HepG2 (cell line): ENCODE data around the gene DENND5B. TPM values are rescaled to one million over a fixed set of nuclear protein-coding genes. Genes with fewer than 3 reads are reported as not detected.

Source experiments
- ATAC-seq: fragments of 200-7000 bp; cut with Tn5 transposase; 3 replicates; pipeline ENCODE4 v1.9.1; 2020; ENCODE audit warnings: mild to moderate bottlenecking, moderate library complexity
- BruUV-seq: library from RNA; stranded (reverse); fragments of 400-500 nt; replicated peaks from 2 replicates; lab custom pipeline; 2021; lab: Mats Ljungman, UMichigan
- CTCF ChIA-PET: fragments of 300-600 bp; formaldehyde crosslinking; extraction: SDS; loops from one replicate; lab custom pipeline; 2021; ENCODE audit warnings: low total read pairs, inconsistent platforms, low intra/inter-chr PET ratio; lab: Yijun Ruan, JAX
- POLR2A ChIA-PET: fragments of 350-600 bp; sonication (Branson Sonifier 250); formaldehyde crosslinking; loops from one replicate; lab custom pipeline; 2020; ENCODE audit warnings: antibody characterized with exemption, inconsistent platforms; lab: Yijun Ruan, JAX
- DNase-seq: peaks from one replicate; pipeline ENCODE4 v3.0.0-alpha.2; 2015; ENCODE audit warnings: low spot score
- FAIRE-seq: peaks from 3 replicates; lab custom pipeline; 2011; peaks lifted over from hg19 to GRCh38; lab: Jason Lieb, UNC
- H2AFZ ChIP-seq: one replicate; pipeline ENCODE4 v1.6.1; 2011; ENCODE audit warnings: low read length, inconsistent platforms
- H3K27ac ChIP-seq: fragments of 300-600 bp; 3 replicates; pipeline ENCODE4 v1.8.0; 2011; ENCODE audit warnings: mixed run types, mild to moderate bottlenecking, mixed read lengths, low read length, inconsistent platforms; ENCODE audit not compliant: insufficient read depth; ENCODE audit errors: extremely low read length
- H3K27me3 ChIP-seq, 2 experiments: fragments of 200-600 bp in 1 of 2; 2 replicates in 1 of 2; 3 replicates in 1 of 2; pipeline versions ENCODE4 v1.6.0 to v1.8.0; 2011; ENCODE audit warnings: low read length in 2 of 2, mild to moderate bottlenecking in 2 of 2, moderate library complexity in 2 of 2, inconsistent platforms in 1 of 2; ENCODE audit not compliant: insufficient read depth in 2 of 2, control insufficient read depth in 1 of 2
- H3K36me3 ChIP-seq, 2 experiments: fragments of 200-600 bp in 1 of 2; replicated peaks in 1 of 2; 2 replicates in 1 of 2; 3 replicates in 1 of 2; pipeline versions ENCODE4 v1.5.1 to v1.8.0; 2011; ENCODE audit warnings: low read length in 2 of 2, inconsistent platforms in 1 of 2; ENCODE audit not compliant: insufficient read depth in 2 of 2, control insufficient read depth in 1 of 2
- H3K4me1 ChIP-seq: 2 replicates; pipeline ENCODE4 v1.5.1; 2012; ENCODE audit warnings: low read length, inconsistent platforms; ENCODE audit not compliant: insufficient read depth
- H3K4me2 ChIP-seq: 2 replicates; pipeline ENCODE4 v1.6.0; 2011; ENCODE audit warnings: low read depth, low read length, inconsistent platforms
- H3K4me3 ChIP-seq, 3 experiments: fragments of 200-600 bp in 1 of 3; sonication (generic), shearing (Covaris generic) in 1 of 3; replicated peaks in 1 of 3; 2 replicates each; pipeline ENCODE4 v1.5.1; 2011 to 2016; ENCODE audit warnings: low read length in 3 of 3, inconsistent platforms in 2 of 3, low read depth in 2 of 3, mild to moderate bottlenecking in 2 of 3, control low read depth in 1 of 3, mixed read lengths in 1 of 3; ENCODE audit not compliant: insufficient read depth in 1 of 3
- H3K79me2 ChIP-seq: one replicate; pipeline ENCODE4 v1.6.1; 2011; ENCODE audit warnings: low read length, inconsistent platforms; ENCODE audit not compliant: insufficient read depth
- H3K9ac ChIP-seq: 2 replicates; pipeline ENCODE4 v1.6.0; 2011; ENCODE audit warnings: mild to moderate bottlenecking, low read depth, low read length, inconsistent platforms; ENCODE audit not compliant: insufficient read depth
- H3K9me3 ChIP-seq: 2 replicates; pipeline ENCODE4 v1.5.1; 2012; ENCODE audit warnings: mild to moderate bottlenecking, low read length
- H4K20me1 ChIP-seq: 2 replicates; pipeline ENCODE4 v1.6.0; 2011; ENCODE audit warnings: inconsistent platforms, mild to moderate bottlenecking, low read length, moderate library complexity; ENCODE audit not compliant: insufficient read depth
- HOXD1 ChIP-seq: sonication (generic); formaldehyde crosslinking; IDR thresholded peaks from 2 replicates; pipeline ENCODE4 v1.5.0; 2020; ENCODE audit warnings: missing genetic modification reagents
- KLF13 ChIP-seq: sonication (generic); formaldehyde crosslinking; IDR thresholded peaks from 2 replicates; pipeline ENCODE4 v1.4.0; 2020; ENCODE audit warnings: mild to moderate bottlenecking, missing genetic modification reagents
- RFX5 ChIP-seq: IDR thresholded peaks from 2 replicates; pipeline ENCODE4 v1.6.1; 2011; ENCODE audit warnings: low read depth, low read length, improper control_type of control experiment
- ZNF281 ChIP-seq: sonication (generic); formaldehyde crosslinking; IDR thresholded peaks from 2 replicates; pipeline ENCODE4 v1.4.0; 2020; ENCODE audit warnings: missing genetic modification reagents, borderline replicate concordance
- ZNF530 ChIP-seq: sonication (generic); formaldehyde crosslinking; IDR thresholded peaks from 2 replicates; pipeline ENCODE4 v1.5.0; 2020; ENCODE audit warnings: low read depth, mild to moderate bottlenecking, missing genetic modification reagents
- WGBS: methylation state at CpG from one replicate; pipeline ENCODE4 v1.1.6; 2017; ENCODE audit warnings: low lambda C conversion rate; 5-methylcytosine and 5-hydroxymethylcytosine counted together
- in situ Hi-C: cut with HindIII; loops from 2 replicates; pipeline ENCODE4 v1.10.0; 2017; ENCODE audit warnings: low pct_unique_long_range_greater_than_20kb; ENCODE audit not compliant: extremely low pct_ligation_motif_present
- intact Hi-C: fragments of 100-400 bp; cut with micrococcal nuclease; formaldehyde crosslinking; loops from one replicate; pipeline ENCODE4 v1.10.0; 2022; ENCODE audit not compliant: unreplicated experiment
- polyA plus RNA-seq, 8 experiments: library from polyadenylated mRNA; depleted of rRNA in 3 of 8; stranded (reverse) in 7 of 8; unstranded in 1 of 8; fragments of >200 nt; fragmentation: Illumina TruSeq in 4 of 8; extraction: Trizol in 4 of 8; gene quantifications; 2 replicates each; pipeline versions ENCODE4 v1.2.1 to v1.2.3, GENCODE V29; 2011 to 2016; ENCODE audit warnings: low read depth in 4 of 8, missing spikeins in 1 of 8, mixed read lengths in 1 of 8; ENCODE audit not compliant: insufficient read depth in 1 of 8
- total RNA-seq, 5 experiments: library from RNA; depleted of rRNA; stranded (reverse); fragments of >200 nt; fragmentation: Illumina TruSeq; extraction: Trizol; gene quantifications; 2 replicates each; pipeline ENCODE4 v1.2.3, GENCODE V29; 2016; ENCODE audit warnings: low read depth in 1 of 5
- TF ChIP-seq, protein P1 (sequence below): fragments of 450-650 bp; IDR thresholded peaks from 2 replicates; pipeline ENCODE4 v1.6.1; 2017

The DENND5B gene
- total and polyA plus RNA-seq, 2 of the 13 experiments (the other 11 are each of a cell fraction or from before 2014, with no cell fraction given), result 14.7 to 18.7 TPM

- FAIRE-seq, result no peak
- DNase-seq, result no peak
- Histone ChIP-seq H2AFZ (no peak overlapping the region), H3K4me1 (peaks cover 30% of the 10 kb centered on the region), H3K27ac (no peak overlapping the region), H3K27me3 (no peaks in the 10 kb centered on the region), H3K79me2 (peaks cover 78% of the 10 kb centered on the region), H3K4me3 (no peak overlapping the region), H3K36me3 (no peaks in the 10 kb centered on the region), H3K4me2 (no peak overlapping the region), H3K9me3 (no peaks in the 10 kb centered on the region), H4K20me1 (peaks cover 2% of the 10 kb centered on the region; the same call in 1 of the 2 replicates), H3K9ac (no peak overlapping the region)
- in situ Hi-C loops (no loop called here), intact Hi-C loops (no loop called here)
- ATAC-seq, result no peak
- WGBS, result 89% methylated on average over 2 of the region's 2 CpGs
- CTCF ChIA-PET, result no interaction called here
- POLR2A ChIA-PET, result no interaction called here
- TF ChIP-seq ZNF530 (CRISPR knock-in tag), result no peak
- TF ChIP-seq, protein P1, sequence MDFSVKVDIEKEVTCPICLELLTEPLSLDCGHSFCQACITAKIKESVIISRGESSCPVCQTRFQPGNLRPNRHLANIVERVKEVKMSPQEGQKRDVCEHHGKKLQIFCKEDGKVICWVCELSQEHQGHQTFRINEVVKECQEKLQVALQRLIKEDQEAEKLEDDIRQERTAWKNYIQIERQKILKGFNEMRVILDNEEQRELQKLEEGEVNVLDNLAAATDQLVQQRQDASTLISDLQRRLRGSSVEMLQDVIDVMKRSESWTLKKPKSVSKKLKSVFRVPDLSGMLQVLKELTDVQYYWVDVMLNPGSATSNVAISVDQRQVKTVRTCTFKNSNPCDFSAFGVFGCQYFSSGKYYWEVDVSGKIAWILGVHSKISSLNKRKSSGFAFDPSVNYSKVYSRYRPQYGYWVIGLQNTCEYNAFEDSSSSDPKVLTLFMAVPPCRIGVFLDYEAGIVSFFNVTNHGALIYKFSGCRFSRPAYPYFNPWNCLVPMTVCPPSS, result no peak
- no peak for TF ChIP-seq HOXD1 (CRISPR knock-in tag)
- TF ChIP-seq KLF13 (CRISPR knock-in tag), result no peak
- no peak for TF ChIP-seq ZNF281 (CRISPR knock-in tag)
- TF ChIP-seq RFX5, result no peak
- BruUV-seq, result no TSS peak
These were observed 30.4 kb downstream of the DENND5B start for GRCh38 chr12:31560516-31560915.
